Astrocyte (in vitro differentiated cells and primary cell): ENCODE results near the gene KIAA0513. TPM values are rescaled to one million over a fixed set of nuclear protein-coding genes. Genes with fewer than 3 reads are reported as not detected.

Experiments
- DNase-seq: peaks from one replicate; pipeline ENCODE4 v3.0.0-alpha.2; 2010; ENCODE audit warnings: low read depth
- FAIRE-seq: peaks from 2 replicates; lab custom pipeline; 2011; peaks lifted over from hg19 to GRCh38; lab: Jason Lieb, UNC
- H2AFZ ChIP-seq: 2 replicates; pipeline ENCODE4 v1.6.0; 2012; ENCODE audit warnings: low read depth, low read length, inconsistent platforms
- H3K27ac ChIP-seq: 2 replicates; pipeline ENCODE4 v1.5.1; 2011; ENCODE audit warnings: low read depth, low read length, inconsistent platforms
- H3K27me3 ChIP-seq: 2 replicates; pipeline ENCODE4 v1.6.0; 2011; ENCODE audit warnings: low read length, inconsistent platforms; ENCODE audit not compliant: insufficient read depth
- H3K36me3 ChIP-seq: 2 replicates; pipeline ENCODE4 v1.5.1; 2011; ENCODE audit warnings: low read length, inconsistent platforms; ENCODE audit not compliant: insufficient read depth
- H3K4me1 ChIP-seq: 2 replicates; pipeline ENCODE4 v1.5.1; 2011; ENCODE audit warnings: low read length, inconsistent platforms; ENCODE audit not compliant: insufficient read depth
- H3K4me2 ChIP-seq: 2 replicates; pipeline ENCODE4 v1.6.0; 2012; ENCODE audit warnings: low read length, inconsistent platforms
- H3K4me3 ChIP-seq: 2 replicates; pipeline ENCODE4 v1.5.1; 2011; ENCODE audit warnings: low read depth, mild to moderate bottlenecking, low read length, inconsistent platforms; ENCODE audit not compliant: insufficient read depth
- H3K79me2 ChIP-seq: 2 replicates; pipeline ENCODE4 v1.6.0; 2012; ENCODE audit warnings: mild to moderate bottlenecking, low read length, inconsistent platforms; ENCODE audit not compliant: insufficient read depth
- H3K9ac ChIP-seq: 2 replicates; pipeline ENCODE4 v1.6.0; 2012; ENCODE audit warnings: mild to moderate bottlenecking, low read length, inconsistent platforms
- H3K9me3 ChIP-seq: 2 replicates; pipeline ENCODE4 v1.5.1; 2012; ENCODE audit warnings: low read depth, mild to moderate bottlenecking, low read length, inconsistent platforms; ENCODE audit not compliant: insufficient read depth
- H4K20me1 ChIP-seq: 2 replicates; pipeline ENCODE4 v1.6.0; 2012; ENCODE audit warnings: low read length, inconsistent platforms; ENCODE audit not compliant: insufficient read depth
- H3K27ac Mint-ChIP-seq: one replicate; pipeline ENCODE4 v1.8.0; 2021; ENCODE audit warnings: mild to moderate bottlenecking, mixed read lengths; ENCODE audit not compliant: unreplicated experiment
- H3K27me3 Mint-ChIP-seq: one replicate; pipeline ENCODE4 v1.8.0; 2021; ENCODE audit warnings: low read depth, mixed read lengths; ENCODE audit not compliant: unreplicated experiment
- H3K36me3 Mint-ChIP-seq: one replicate; pipeline ENCODE4 v1.8.0; 2021; ENCODE audit warnings: low read depth, mixed read lengths; ENCODE audit not compliant: unreplicated experiment
- H3K4me1 Mint-ChIP-seq: one replicate; pipeline ENCODE4 v1.8.0; 2021; ENCODE audit warnings: low read depth, mixed read lengths; ENCODE audit not compliant: unreplicated experiment
- H3K4me3 Mint-ChIP-seq: one replicate; pipeline ENCODE4 v1.8.0; 2021; ENCODE audit warnings: mild to moderate bottlenecking, moderate library complexity, mixed read lengths; ENCODE audit not compliant: unreplicated experiment
- H3K9me3 Mint-ChIP-seq: one replicate; pipeline ENCODE4 v1.8.0; 2021; ENCODE audit warnings: mild to moderate bottlenecking, mixed read lengths; ENCODE audit not compliant: unreplicated experiment
- CTCF ChIP-seq: IDR thresholded peaks from 2 replicates; pipeline ENCODE4 v1.5.1; 2011; ENCODE audit warnings: low read depth, mild to moderate bottlenecking, inconsistent platforms, low read length, moderate library complexity; ENCODE audit not compliant: insufficient read depth
- EZH2 ChIP-seq: IDR thresholded peaks from 2 replicates; pipeline ENCODE4 v1.6.1; 2012; ENCODE audit warnings: mild to moderate bottlenecking, low read length, inconsistent platforms; ENCODE audit not compliant: insufficient read depth
- total RNA-seq: library from RNA; stranded (reverse); gene quantifications from 2 replicates; pipeline ENCODE4 v1.2.1, GENCODE V29; 2021

The KIAA0513 gene
- total RNA-seq, 1 donor from 2014 or later = 7.5 TPM

- no peaks in the 10 kb centered on the region for H3K9me3 Mint-ChIP-seq
- peaks cover 35% of the 10 kb centered on the region for H3K27me3 Mint-ChIP-seq
- H3K4me3 Mint-ChIP-seq = no peak overlapping the region
- Histone ChIP-seq H3K27me3 (peaks cover 11% of the 10 kb centered on the region), H3K9ac (no peak overlapping the region), H3K4me1 (peaks cover 6% of the 10 kb centered on the region), H3K9me3 (no peaks in the 10 kb centered on the region), H3K27ac (no peak overlapping the region), H3K79me2 (no peaks in the 10 kb centered on the region), H4K20me1 (peaks cover 4% of the 10 kb centered on the region), H3K4me3 (no peak overlapping the region), H3K4me2 (no peak overlapping the region), H3K36me3 (no peaks in the 10 kb centered on the region), H2AFZ (no peak overlapping the region)
- H3K36me3 Mint-ChIP-seq = no peaks in the 10 kb centered on the region
- no peak overlapping the region for H3K27ac Mint-ChIP-seq
- TF ChIP-seq CTCF = no peak
- TF ChIP-seq EZH2 = no peak
- H3K4me1 Mint-ChIP-seq = peaks cover 12% of the 10 kb centered on the region
- FAIRE-seq (no peak), DNase-seq (no peak)
Measured at GRCh38 chr16:85094176-85094805, 66.7 kb downstream of the KIAA0513 start.

- H2AFZ ChIP-seq = no peak overlapping the region
- Mint-ChIP-seq H3K4me3 (no peak overlapping the region), H3K9me3 (no peaks in the 10 kb centered on the region), H3K4me1 (peaks cover 8% of the 10 kb centered on the region), H3K36me3 (no peaks in the 10 kb centered on the region), H3K27ac (no peak overlapping the region), H3K27me3 (peaks cover 32% of the 10 kb centered on the region)
- H3K9me3 ChIP-seq = no peaks in the 10 kb centered on the region
- H3K4me2 ChIP-seq = no peak overlapping the region
- H3K36me3 ChIP-seq = no peaks in the 10 kb centered on the region
- peaks cover 4% of the 10 kb centered on the region for H4K20me1 ChIP-seq
- no peak for TF ChIP-seq EZH2
- TF ChIP-seq CTCF = no peak
- peaks cover 6% of the 10 kb centered on the region for H3K4me1 ChIP-seq
- no peak overlapping the region for H3K27ac ChIP-seq
- H3K4me3 ChIP-seq = no peak overlapping the region
- peaks cover 11% of the 10 kb centered on the region for H3K27me3 ChIP-seq
- H3K9ac ChIP-seq = no peak overlapping the region
- H3K79me2 ChIP-seq = no peaks in the 10 kb centered on the region
- DNase-seq = no peak
- no peak for FAIRE-seq
Measured at GRCh38 chr16:85094812-85095211, 67.2 kb downstream of the KIAA0513 start.

- Histone ChIP-seq H3K4me1 (no peaks in the 10 kb centered on the region), H3K79me2 (no peaks in the 10 kb centered on the region), H3K4me2 (no peak overlapping the region), H3K27ac (no peak overlapping the region), H3K27me3 (peaks cover 11% of the 10 kb centered on the region), H3K9ac (no peak overlapping the region), H3K4me3 (no peak overlapping the region), H3K9me3 (no peaks in the 10 kb centered on the region), H3K36me3 (no peaks in the 10 kb centered on the region), H4K20me1 (no peaks in the 10 kb centered on the region), H2AFZ (no peak overlapping the region)
- TF ChIP-seq CTCF (no peak), EZH2 (no peak)
- Mint-ChIP-seq H3K4me1 (no peaks in the 10 kb centered on the region), H3K36me3 (no peaks in the 10 kb centered on the region), H3K27me3 (peaks cover 37% of the 10 kb centered on the region), H3K9me3 (no peaks in the 10 kb centered on the region), H3K4me3 (no peak overlapping the region), H3K27ac (no peak overlapping the region)
- FAIRE-seq (no peak), DNase-seq (no peak)
Measured at GRCh38 chr16:85096921-85097320, 69.3 kb downstream of the KIAA0513 start.
